ENCODE data around the gene MEX3D.
A peak's percentile ranks its signal among the peaks of the same experiment; 100 is the strongest.

Gene MEX3D

DNA sequence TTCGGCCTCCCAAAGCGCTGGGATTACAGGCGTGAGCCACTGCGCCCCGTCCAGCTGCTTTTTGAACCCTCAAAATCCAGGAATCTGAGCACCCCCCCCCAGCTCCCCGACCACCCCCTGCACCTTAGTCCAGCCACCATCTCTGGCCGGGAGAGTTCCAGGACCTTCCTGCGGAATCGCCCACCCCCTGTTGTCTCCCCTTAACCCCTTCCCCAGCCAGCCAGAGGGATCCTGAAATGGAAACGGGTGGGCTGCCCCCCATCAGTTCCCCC, 25.3 kb upstream of the MEX3D start:
- DNase-seq (ENCODE audit: low read depth, low spot score) = no peak

DNA sequence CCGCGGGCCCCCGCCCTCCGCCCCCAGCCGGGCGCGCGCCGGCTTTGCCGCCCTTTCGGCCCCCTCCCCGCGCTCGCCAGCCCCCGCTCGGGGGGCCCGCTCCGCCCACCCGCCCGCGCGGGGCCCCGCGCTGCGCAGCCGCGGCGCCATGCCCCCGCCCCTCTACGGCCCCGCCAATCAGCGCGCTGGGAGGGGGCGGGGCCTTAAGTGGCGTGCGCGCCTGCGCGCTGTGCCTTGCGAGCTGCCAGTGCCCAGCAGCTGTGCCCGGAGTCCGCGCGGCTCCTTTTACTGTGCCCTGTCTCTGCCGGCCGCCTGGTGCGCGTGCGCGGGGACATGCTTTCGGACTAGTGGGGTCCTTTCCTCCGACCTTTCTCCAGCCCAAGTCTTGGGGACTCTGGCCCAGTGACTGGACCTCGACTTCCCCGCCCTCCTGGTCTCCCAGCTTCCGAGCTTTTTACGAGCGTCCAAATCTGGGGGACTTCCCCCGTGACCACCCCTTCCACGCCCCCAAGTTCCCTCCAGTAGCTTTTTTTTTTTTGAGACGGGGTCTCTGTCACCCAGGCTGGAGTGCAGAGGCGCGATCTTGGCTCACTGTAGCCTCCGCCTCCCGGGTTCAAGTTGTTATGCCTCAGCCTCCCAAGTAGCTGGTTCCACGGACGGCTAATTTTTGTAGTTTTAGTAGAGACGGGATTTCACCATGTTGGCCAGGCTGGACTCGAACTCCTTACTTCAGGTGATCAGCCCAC, 24.8 kb upstream of the MEX3D start, which contains the start of gene MBD3:
TSS of gene MBD3 (minus strand) at position 111 of the 746 bp plus-strand sequence. CDS start 234 bp downstream, outside the sequence.
- DNase-seq (ENCODE audit: low read depth, low spot score) = peak; percentile 91

DNA sequence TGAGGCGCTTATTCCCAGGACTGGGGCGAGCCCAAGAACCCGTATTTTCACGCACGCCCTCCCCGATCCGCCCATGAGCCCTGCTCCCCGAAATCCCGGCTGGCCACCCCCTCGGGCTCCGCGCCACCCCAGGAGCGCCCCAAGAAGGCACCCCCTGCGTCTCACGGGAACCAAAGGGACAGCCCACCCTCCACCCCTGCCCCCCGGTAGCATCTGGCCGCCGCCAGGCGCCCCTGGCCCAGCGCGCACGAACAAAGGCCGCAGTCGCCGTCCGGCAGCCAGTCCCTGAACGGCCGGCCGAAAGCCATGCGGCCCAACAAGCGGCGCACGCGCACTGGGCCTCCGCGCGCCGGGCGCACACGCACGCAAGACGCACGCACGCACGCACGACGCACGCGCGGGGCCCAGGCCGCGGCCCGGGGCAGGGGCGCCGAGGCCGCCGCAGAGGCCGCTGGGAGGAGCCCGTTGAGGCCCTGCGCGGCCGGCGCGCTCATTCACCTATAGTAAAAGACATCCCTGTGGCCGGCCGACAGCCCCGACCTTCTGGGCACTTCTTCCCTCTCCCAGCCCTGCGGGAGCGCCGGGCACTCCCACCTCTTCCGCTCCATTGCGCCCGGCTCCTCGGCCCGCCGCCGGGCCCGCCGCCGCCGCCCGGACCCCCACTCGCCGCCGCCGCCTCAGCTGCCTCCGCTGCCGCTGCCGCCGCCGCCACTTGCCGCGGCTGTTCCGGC, 24.1 kb upstream of the MEX3D start:
- peak; percentile 83 for DNase-seq (ENCODE audit: low read depth, low spot score)

DNA sequence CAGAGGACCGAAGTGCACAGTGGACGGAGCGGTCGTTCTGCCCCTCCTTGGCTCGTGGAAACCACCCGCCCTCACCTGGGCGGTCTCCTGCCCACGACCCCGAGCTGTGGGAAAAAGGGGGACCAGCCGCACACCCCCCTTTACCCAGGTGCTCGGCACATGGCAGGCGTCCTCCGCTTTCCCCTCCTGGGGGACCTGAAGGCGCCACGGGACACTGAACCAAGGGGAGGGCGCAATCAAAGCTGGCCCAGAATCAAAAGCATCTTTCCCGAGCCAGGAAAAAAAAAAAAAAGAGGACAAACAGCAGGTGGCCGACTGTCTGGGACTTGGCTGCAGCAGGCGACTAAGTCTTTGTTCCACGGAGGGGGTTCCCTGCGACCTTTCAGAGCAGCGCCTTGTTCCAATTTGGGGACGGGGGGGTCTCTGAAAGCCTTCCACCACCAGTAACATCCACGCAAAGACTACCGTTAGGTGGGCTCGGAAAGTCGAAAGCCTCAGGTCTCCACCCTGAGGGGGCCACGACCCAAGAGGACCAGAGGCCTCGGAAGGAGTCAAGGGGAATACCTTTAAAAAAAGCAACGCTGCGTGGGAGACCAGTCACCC, 23.4 kb upstream of the MEX3D start:
- peak; percentile 53 for DNase-seq (ENCODE audit: low read depth, low spot score)

DNA sequence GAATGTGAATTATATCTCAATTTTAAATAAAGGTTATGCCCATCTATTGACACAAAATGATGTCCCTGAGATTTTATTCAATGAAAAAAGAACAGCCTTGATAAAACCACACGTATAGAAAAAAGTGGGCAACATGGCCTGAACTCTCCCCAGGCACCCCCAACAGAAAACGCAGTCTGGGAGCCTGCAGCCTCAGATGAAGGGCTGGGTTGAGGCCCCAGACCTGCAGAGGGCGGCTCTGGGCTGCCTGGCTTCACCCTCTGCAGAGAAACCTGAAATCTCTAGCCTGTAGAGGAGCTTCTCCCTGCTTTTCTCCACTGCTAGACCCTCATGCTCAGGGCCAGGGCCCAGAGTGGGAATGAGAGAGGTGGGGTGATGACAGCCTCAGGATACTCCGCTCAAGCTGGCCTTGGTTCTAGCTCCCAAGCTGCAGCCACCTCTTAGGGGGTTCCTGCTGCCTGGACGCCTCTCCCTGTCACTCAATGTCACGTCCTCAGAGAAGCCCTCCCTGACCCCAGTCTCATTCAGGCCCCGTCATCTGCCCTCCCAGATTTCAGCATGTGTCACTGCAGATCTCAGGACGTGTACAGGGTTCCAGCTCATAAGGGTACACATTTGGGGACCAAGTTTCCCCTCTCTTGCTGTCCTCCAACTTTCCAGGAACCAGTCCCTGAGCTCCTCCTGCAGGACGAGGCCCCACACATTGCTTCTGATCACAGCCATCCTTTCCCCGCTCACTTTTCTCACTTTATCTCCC, 22.7 kb upstream of the MEX3D start:
- peak; percentile 65 for DNase-seq (ENCODE audit: low read depth, low spot score)

DNA sequence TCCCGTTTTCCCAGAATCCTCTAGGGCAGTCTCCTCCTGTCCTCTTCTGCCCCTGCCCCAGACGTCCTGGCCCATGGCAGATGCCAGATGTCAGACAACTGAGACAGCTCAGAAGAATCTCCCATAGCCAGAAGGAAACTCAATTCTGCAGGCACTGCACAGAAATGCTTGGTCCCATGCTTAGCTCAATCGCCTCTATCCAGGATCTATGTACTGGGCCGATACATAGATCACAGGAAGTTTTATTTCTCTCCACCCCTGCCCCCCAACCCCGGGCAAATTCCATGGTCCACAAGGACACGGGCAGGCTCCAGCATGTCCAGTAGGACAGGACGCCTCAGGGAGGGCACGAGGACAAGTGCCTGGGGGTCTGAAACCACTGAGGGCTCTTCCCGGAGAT, 19.7 kb upstream of the MEX3D start:
- no peak for DNase-seq (ENCODE audit: low read depth, low spot score)

DNA sequence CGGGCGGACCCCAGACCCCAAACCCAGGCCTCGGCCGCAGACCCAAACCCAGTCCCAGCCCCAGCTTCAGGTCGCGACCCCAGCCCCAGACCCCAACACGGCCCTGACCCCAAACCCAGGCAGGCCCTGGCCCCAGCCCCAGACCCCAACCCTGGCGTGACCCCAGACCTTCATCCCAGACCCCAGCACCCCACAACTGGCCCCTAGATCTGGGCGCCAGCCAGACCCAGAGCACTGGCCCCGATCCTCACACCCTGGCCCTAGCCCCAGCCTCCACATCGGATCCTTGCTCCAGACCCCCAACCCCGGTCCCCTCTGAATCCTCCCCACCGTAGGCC, 17.1 kb upstream of the MEX3D start:
- DNase-seq (ENCODE audit: low read depth, low spot score) = no peak

DNA sequence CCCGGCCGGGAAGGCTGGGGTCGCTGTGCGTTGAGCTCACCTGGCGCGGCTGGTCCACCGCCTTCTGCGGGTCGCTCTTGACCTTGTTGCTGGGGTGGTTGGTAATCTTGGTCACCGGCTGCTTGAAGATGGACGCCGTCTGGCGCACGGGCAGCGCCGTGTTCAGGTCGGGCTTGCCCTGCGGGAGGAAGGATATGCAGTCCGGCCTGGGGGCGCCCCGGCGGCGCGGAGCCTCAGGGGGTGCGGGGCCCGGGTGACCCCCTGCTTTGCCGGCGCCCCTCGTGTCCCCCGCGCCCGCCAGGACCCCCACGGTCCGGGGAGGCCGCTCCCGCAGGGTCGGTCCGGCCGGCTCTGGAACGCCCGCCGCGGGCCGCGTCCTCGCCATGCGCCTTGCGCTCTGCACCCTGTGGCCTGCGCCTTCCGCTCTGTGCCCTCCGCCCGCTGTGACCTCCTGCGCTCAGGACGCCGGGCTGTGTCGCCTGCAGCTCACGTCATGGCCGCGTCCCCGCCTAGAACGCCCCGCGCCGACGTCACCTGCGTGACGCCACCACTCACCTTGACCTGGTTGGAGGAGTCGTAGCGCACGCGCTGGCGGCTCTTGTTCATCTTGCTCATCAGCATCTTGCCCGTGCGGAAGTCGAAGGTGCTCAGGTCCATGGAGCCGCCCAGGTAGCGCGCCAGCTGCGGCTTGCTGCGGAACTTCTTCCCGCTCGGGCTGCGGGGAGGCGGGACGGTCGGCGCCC, 16.5 kb upstream of the MEX3D start:
- peak; percentile 51 for DNase-seq (ENCODE audit: low read depth, low spot score)

DNA sequence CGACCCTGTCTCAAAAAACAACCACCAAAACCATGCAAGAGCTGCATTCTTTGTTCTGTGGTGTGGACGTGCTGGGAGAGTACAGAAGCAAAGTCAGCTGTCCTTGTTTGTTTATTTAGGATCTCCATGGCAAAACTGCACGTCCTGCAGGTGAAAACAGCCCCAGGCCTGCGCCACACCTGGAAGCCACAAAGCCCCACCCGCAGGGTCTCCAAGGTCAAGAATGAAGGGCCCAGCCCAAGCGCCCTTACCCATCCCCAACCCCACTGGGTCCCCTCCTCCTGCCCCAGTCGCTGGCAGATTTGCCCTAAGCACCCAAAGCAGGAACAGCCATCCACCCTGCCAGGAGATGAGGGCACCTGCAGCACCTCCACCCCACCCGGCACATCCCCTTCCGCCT, 14.1 kb upstream of the MEX3D start:
- no peak for DNase-seq (ENCODE audit: low read depth, low spot score)

DNA sequence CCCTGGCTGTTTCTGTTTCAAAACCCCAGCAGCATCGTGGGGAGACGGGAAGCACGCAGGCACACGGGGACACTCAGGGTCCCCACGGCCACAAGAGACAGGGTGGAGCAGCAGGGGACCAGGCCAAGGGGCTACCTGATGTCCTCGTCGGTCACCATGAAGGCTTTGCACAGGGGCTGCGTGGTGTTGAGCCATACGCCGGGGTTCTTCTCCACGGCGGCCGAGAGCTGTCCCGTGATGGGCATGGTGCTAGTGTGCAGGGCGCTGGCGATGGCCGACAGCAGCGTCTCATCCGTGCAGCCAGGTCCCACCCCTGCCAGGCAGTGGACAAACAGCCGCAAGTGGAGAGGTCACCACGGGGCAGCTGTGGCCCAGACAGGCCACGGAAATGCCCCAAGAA, 12.8 kb upstream of the MEX3D start:
- DNase-seq (ENCODE audit: low read depth, low spot score) = no peak

DNA sequence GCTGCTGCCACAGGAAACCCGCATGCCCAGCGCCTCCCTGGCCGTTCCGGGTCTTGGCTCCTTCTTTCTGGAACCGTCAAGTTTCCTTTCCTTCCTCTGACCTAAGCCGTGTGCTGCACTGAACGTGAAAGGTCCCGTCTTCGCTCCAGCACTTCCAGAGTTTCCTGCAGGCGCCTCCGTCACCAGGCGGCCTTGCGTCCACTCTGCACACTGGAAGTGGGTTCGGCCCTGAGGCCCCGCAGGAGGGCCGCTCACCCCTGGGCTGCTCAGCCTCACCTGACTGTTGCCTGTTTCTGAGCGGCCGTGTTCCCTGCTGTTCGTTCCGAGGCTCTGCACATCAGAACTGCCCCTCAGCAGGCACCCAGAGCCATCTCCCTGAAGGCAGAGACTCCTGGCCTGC, 12.3 kb upstream of the MEX3D start:
- no peak for DNase-seq (ENCODE audit: low read depth, low spot score)

DNA sequence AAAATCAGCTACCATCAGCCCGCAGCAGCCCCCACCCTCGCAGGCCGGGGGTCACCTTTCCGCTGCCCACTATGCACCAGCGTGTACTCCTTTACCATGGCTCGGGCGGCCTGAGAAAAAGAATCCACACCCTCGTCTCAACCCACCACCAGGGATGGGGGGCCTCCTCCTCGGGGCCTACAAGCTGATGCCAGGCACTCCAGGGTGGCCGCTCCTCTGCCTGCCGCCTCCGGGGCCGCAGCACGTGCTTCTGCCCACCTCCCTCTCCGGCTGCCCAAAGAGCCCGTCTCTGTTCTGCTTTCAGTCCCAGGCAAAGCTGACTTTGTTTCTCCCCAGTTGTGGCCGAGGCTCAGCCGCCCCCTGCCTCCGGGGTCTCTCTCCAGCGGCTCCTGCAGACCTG, 11.1 kb upstream of the MEX3D start:
- DNase-seq (ENCODE audit: low read depth, low spot score) = no peak

DNA sequence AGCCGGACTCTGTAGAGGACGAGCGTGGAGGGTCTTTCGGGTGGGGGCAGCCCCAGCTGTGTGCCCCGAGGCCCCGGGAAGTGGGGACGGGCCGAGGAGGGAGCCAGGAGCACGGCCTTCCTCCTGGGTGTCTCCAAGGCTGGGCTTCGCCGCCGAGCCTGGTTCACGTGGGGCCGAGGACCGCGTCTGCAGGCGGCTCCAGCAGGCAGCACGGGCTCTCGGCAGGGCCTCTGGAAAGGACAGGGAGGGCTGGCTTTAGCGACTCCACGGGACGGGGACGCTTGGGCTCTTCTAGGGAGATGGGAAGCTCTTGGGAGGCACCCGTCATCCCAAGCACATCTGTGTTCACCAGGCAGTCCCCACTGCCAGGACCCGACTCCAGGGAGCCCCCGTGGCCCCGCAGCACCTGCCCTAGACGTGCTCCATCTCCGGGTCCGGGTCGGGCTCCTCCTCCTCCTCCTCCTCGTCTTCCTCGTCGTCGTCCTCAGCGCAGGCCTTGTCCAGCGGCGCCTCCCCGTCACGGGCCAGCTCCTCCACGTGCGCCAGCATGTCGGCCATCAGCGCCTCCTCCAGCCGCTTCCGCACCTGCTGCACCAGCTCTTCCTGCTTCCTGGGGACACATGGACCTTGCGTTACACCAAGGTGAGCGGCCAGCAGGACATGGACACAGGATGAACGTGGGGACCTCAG, 9.9 kb upstream of the MEX3D start:
- no peak for DNase-seq (ENCODE audit: low read depth, low spot score)

DNA sequence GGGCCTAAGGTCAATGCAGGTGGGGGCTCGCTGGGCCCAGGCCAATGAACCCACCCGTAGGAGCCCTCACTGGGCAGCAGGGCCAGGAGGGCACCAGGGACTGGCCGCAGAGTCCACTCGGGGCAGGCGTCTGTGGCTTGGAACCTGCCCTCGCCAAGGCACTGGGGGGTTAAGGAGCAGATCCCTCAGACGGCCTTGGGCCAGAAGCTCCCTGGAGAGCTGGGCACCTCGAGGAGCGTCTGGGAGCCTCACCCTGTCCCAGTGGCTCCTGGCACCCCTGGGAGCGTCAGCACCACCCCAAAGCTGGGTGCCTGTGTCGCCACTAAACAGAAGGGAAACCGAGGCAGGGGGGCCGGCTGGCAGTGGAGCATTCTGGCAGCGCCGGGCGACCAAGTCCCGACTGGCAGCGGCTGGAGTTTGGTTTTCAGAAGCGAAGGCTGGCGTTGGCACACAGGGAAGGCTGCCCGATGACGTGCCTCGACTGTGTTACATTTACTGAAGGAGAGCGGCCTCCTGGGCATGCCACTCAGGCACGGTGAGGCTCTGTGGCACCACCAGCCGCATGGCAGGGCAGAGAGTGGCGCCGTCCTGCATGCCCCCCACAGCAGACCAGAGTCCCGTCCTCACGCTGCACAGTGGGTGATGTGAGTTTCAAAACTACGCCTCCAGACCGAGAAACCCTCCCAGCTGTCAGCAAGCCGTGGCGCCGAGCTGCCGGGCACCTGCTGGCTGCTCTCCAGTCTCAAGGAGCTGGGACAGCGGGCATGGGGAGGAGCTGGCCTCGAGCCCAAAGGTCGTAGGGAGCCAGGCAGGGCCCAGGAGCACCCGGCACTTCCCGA, 9.2 kb upstream of the MEX3D start:
- no peak for DNase-seq (ENCODE audit: low read depth, low spot score)

DNA sequence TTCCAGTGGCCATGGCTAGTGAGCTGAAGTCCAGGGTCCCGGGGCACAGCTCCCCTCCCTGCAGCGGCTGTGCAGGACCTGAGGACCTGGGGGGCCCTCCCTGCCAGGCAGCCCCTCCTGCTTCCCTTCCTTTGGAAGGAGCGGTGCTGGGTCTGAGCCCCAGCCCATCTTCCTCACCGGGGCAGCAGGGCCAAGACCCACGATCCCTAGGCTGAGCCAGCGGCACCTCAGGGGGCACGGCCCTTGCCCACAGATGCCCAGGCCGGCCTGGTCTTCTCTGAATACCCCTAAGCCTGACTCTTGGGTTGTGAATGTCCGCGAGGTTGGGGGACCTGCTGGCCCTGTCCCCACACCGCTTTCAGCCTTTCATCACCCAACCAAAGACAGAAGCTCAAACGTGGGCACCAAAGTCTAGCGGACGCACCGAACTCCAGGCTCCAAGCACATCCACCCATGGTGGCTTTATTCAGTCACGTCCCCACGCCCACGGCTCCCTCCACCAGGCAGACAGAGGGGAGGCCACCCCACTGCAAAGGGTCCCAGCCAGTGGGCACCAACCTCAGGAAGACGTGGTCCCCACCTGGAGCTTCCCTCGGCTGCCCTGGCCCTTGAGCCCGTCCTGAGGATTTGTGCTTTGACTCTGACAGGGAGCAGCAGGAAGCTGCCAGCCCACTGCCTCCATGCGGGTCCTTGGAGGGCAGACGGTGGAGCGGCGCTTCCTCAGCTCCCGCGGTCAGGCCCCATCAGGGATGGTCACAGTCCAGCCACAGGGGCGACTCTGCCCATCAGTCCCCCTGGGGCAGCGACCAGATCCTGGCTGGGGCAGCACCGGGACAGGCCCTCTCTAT, 8.3 kb upstream of the MEX3D start:
- no peak for DNase-seq (ENCODE audit: low read depth, low spot score)

DNA sequence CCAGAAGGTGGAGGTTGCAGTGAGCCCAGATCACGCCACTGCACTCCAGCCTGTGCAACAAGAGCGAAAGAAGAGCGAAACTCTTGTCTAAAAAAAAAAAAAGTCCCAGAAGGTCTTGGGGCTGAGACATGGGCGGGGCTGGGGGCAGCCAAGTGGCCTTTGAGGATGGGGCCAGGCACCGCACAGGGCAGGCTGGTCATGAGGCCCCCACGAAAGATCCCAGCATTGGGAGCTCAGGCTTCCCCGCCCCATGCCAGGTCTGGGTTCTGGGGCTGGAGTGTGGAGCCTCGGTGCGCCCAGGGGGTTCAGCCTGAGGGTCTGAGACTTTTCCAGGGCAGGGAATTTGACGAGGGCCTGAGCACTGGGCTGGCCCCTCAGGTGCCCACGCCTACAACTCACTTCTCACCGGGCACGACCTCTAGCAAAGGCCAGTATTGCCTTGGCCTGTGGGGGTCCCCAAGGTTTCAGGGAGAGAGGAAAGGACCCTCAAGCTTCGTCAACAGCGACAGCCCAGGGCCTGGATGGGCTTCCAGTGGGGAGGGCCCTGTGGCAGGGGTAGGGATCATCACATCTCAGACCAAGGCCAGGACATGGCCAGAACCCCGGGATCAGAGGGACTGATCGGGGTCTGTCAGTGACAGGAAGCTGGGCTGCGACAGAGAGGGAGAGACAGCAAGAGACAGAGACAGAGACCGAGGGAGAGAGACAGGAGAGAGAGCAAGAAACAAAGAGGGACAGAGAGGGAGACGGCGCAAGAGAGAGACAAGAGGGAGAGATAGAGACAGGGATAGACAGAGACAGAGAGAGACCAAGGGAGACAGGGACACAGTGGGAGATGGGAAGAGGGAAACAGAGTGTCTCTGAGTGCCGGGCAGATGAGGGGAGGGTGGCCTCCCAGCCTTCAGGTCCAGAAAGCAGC, 7.5 kb upstream of the MEX3D start:
- no peak for DNase-seq (ENCODE audit: low read depth, low spot score)

DNA sequence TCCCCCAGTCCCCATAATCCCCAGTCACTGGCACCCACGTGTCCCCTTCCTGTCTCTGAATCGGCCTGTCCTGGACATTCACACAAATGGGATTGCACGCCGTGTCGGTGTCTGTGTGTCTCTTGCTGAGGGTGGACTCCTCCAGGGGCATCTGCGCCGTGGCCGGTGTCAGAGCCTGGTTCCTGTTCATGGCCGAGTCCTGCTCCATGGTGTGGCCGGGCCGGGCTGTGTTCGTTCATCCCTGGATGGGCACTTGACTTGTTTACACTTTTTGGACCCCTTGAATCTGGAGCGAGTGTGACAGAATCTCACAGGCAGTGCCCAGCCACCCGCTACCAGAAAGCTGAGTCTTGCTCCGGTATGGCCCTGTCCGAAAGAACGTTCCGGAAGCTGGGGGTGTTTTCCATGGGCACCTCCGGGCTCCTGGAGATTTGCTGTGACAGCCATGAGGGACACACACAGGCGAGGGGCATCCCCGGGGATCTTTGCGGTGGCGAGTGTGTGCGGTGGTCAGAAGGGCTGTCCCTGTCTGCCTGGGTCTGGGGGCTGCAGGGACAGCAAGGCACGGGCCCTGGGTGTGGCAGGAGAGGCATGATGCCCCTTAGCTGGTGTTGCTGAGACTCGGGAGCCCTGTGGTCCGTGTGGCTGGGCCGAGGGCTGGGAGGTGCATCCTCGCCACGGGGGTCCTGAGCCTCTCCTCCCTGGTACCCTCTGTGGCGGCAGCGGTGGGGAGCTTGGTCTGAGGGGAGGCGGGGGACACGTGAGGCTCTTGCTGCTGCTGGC, 6.4 kb upstream of the MEX3D start:
- DNase-seq (ENCODE audit: low read depth, low spot score) = no peak

Measured in ELF-1 (cell line).